ENCODE results near the gene TMCC1.
"Not testable (repeated sequence)": the region's sequence is repeated elsewhere in the genome, so short reads cannot be mapped to it uniquely, and the experiment has no call there.

Gene TMCC1

GRCh38 chr3:129892486-129892856 is 1.0 kb downstream of the TMCC1 start:
- no peak for TF ChIP-seq CTCF (IDR thresholded peaks at IDR 0.05; ENCODE audit: insufficient read depth, low read depth, low read length, missing control alignments)
- H3K4me3 ChIP-seq (ENCODE audit: low read length), result peak overlapping the region; percentile 60
- peak; percentile 9 for DNase-seq (ENCODE audit: low read depth)

GRCh38 chr3:129890891-129891290 is 2.6 kb downstream of the TMCC1 start:
- DNase-seq (ENCODE audit: low read depth), result no peak
- H3K4me3 ChIP-seq (ENCODE audit: low read length), result no peak overlapping the region
- no peak for TF ChIP-seq CTCF (IDR thresholded peaks at IDR 0.05; ENCODE audit: insufficient read depth, low read depth, low read length, missing control alignments)

- H3K4me3 ChIP-seq (ENCODE audit: low read length), result no peak overlapping the region
- no peak for TF ChIP-seq CTCF (IDR thresholded peaks at IDR 0.05; ENCODE audit: insufficient read depth, low read depth, low read length, missing control alignments)
- no peak for DNase-seq (ENCODE audit: low read depth)
These were observed 3.4 kb downstream of the TMCC1 start for GRCh38 chr3:129890125-129890524.

- H3K4me3 ChIP-seq (ENCODE audit: low read length), result no peak overlapping the region
- TF ChIP-seq CTCF (IDR thresholded peaks at IDR 0.05; ENCODE audit: insufficient read depth, low read depth, low read length, missing control alignments), result no peak
- DNase-seq (ENCODE audit: low read depth), result peak; percentile 38
These were observed 4.7 kb downstream of the TMCC1 start for GRCh38 chr3:129888771-129889170.

GRCh38 chr3:129881261-129881660 is 12.2 kb downstream of the TMCC1 start:
- DNase-seq (ENCODE audit: low read depth), result no peak
- H3K4me3 ChIP-seq (ENCODE audit: low read length), result no peak overlapping the region
- TF ChIP-seq CTCF (IDR thresholded peaks at IDR 0.05; ENCODE audit: insufficient read depth, low read depth, low read length, missing control alignments), result no peak

GRCh38 chr3:129878355-129878754 is 15.2 kb downstream of the TMCC1 start:
- peak; percentile 53 for DNase-seq (ENCODE audit: low read depth)
- no peak for TF ChIP-seq CTCF (IDR thresholded peaks at IDR 0.05; ENCODE audit: insufficient read depth, low read depth, low read length, missing control alignments)
- no peak overlapping the region for H3K4me3 ChIP-seq (ENCODE audit: low read length)

GRCh38 chr3:129874479-129874878 is 19.0 kb downstream of the TMCC1 start:
- H3K4me3 ChIP-seq (ENCODE audit: low read length), result not testable (repeated sequence)

GRCh38 chr3:129868912-129869311 is 24.6 kb downstream of the TMCC1 start:
- no peak overlapping the region for H3K4me3 ChIP-seq (ENCODE audit: low read length)
- DNase-seq (ENCODE audit: low read depth), result no peak
- no peak for TF ChIP-seq CTCF (IDR thresholded peaks at IDR 0.05; ENCODE audit: insufficient read depth, low read depth, low read length, missing control alignments)

More at GRCh38 chr3:129874479-129874878, 19.0 kb downstream of the TMCC1 start:
- not testable (repeated sequence) for DNase-seq (ENCODE audit: low read depth)
